Measurements from ENCODE around the gene SENP8. TPM values are rescaled to one million over a fixed set of nuclear protein-coding genes. Genes with fewer than 3 reads are reported as not detected.

SENP8 gene
- total and polyA plus RNA-seq, 2 of the 4 experiments (the other 2 are of a cell fraction), result 1.6 to 2.9 TPM

- no peak for DNase-seq
Measured at GRCh38 chr15:72140088-72140487, 21.9 kb downstream of the SENP8 start.

More at GRCh38 chr15:72140088-72140487, 21.9 kb downstream of the SENP8 start:
- no CpG with 5 or more reads among the region's 3 CpGs for WGBS, 2 experiments (ENCODE audit: extremely low coverage in 2 of 2, insufficient read length in 1 of 2)
- no peak overlapping the region for H2BK20ac ChIP-seq (ENCODE audit: low read depth, low read length)
- in situ Hi-C loops (cut with MboI; ENCODE audit: low sequenced_read_pairs), result no loop called here
- 0 out of 2 replicates have a peak, but pooled peaks cover 4% of the 10 kb centered on the region for H3K36me3 ChIP-seq (ENCODE audit: control insufficient read depth, insufficient read depth, low read length)
- TF ChIP-seq MAZ (IDR thresholded peaks at IDR 0.05; ENCODE audit: borderline replicate concordance, low read depth, low read length) (no peak), CEBPB (IDR thresholded peaks at IDR 0.05; ENCODE audit: low read depth, low read length) (no peak), SMC3 (IDR thresholded peaks at IDR 0.05; ENCODE audit: low read depth, low read length) (no peak), CHD1 (IDR thresholded peaks at IDR 0.05; ENCODE audit: low read depth, low read length) (no peak), MXI1 (IDR thresholded peaks at IDR 0.05; ENCODE audit: borderline replicate concordance, low read depth, low read length) (no peak), RCOR1 (IDR thresholded peaks at IDR 0.05; ENCODE audit: insufficient replicate concordance, low read length) (no peak), POLR2A (IDR thresholded peaks at IDR 0.05; ENCODE audit: low read depth, low read length) (no peak), RAD21 (IDR thresholded peaks at IDR 0.05; ENCODE audit: low read length) (no peak), CTCF (conservative IDR thresholded peaks at IDR 0.05; ENCODE audit: low read depth, low read length) (no peak), BHLHE40 (IDR thresholded peaks at IDR 0.05; ENCODE audit: low read depth, low read length) (no peak)
- H4K91ac ChIP-seq (ENCODE audit: insufficient read depth, low read depth, low read length), result no peak overlapping the region
- H3K4ac ChIP-seq (ENCODE audit: low read depth, low read length), result no peak overlapping the region
- no peak overlapping the region for H4K5ac ChIP-seq (ENCODE audit: low read depth, low read length)
- dilution Hi-C loops (cut with HindIII; ENCODE audit: low sequenced_read_pairs, unreplicated experiment), result no loop called here
- H3K14ac ChIP-seq (replicated peaks; ENCODE audit: low read depth, low read length), result no peak overlapping the region
- H3K18ac ChIP-seq (ENCODE audit: low read depth, low read length), result no peak overlapping the region
- BruUV-seq (replicated peaks), result no TSS peak
- H3K27me3 ChIP-seq (ENCODE audit: control insufficient read depth, insufficient read depth, low read length), result no peaks in the 10 kb centered on the region
- ChIA-PET POLR2A (ENCODE audit: unreplicated experiment) (no interaction called here), CTCF (interaction anchor here (0.9 kb wide), 1 partner anchor 289 kb away, joined by 3 read pairs; no protein-coding TSS in a partner anchor)
- H2BK5ac ChIP-seq (ENCODE audit: low read depth, low read length, poor library complexity, severe bottlenecking), result no peak overlapping the region
- no peak overlapping the region for H2AFZ ChIP-seq (replicated peaks; ENCODE audit: low read length, poor library complexity)
- H3K4me3 ChIP-seq (ENCODE audit: insufficient read depth, low read depth, low read length), result no peak overlapping the region
- H3K9ac ChIP-seq (ENCODE audit: low read depth, low read length), result no peak overlapping the region
- H3K79me1 ChIP-seq (ENCODE audit: low read depth in 1 of 2, low read length in 2 of 2), result no peaks in the 10 kb centered on the region
- no peak overlapping the region for H2BK120ac ChIP-seq (ENCODE audit: low read depth, low read length)
- no peaks in the 10 kb centered on the region for H4K20me1 ChIP-seq (ENCODE audit: insufficient read depth, low read length)
- no peak for ATAC-seq (ENCODE audit: low read depth)
- intact Hi-C loops (cut with micrococcal nuclease), result no loop called here
- no peak overlapping the region for H2BK15ac ChIP-seq (ENCODE audit: low read depth, low read length)
- no peak overlapping the region for H3K27ac ChIP-seq (ENCODE audit: insufficient read depth, low read length)
- H3K4me2 ChIP-seq (ENCODE audit: low read depth, low read length), result no peak overlapping the region
- no peak overlapping the region for H4K8ac ChIP-seq (ENCODE audit: low read depth in 2 of 2, low read length in 2 of 2)
- H2AK9ac ChIP-seq (replicated peaks; ENCODE audit: low read depth, low read length, poor library complexity), result no peak overlapping the region
- H3K9me1 ChIP-seq (ENCODE audit: insufficient read depth, low read length), result no peaks in the 10 kb centered on the region
- H3K9me3 ChIP-seq (ENCODE audit: control insufficient read depth, insufficient read depth, low read length), result no peaks in the 10 kb centered on the region
- no peak overlapping the region for H3K23ac ChIP-seq (ENCODE audit: low read depth, low read length)
- peaks cover 4% of the 10 kb centered on the region for H3K4me1 ChIP-seq (ENCODE audit: control insufficient read depth, insufficient read depth, low read length)
- no peak overlapping the region for H3K56ac ChIP-seq (ENCODE audit: extremely low read depth, insufficient read depth, low read length)
- H2AK5ac ChIP-seq (ENCODE audit: low read depth, low read length), result no peak overlapping the region

All from IMR-90 (cell line).